Kidney (tissue), 14 donors: ENCODE results near the gene PKNOX2. TPM values are rescaled to one million over a fixed set of nuclear protein-coding genes. Genes with fewer than 3 reads are reported as not detected.

Experiments
- DNase-seq, 5 donors: peaks; one replicate each; pipeline ENCODE4 v3.0.0-alpha.2; 2013 to 2020
- FAIRE-seq: peaks from 2 replicates; lab custom pipeline; 2012; peaks lifted over from hg19 to GRCh38; lab: Jason Lieb, UNC
- H3K27ac ChIP-seq, 2 donors: one replicate each; pipeline ENCODE4 v1.7.0; 2013; ENCODE audit warnings: low read depth in 2 of 2, low read length in 2 of 2, inconsistent platforms in 1 of 2
- H3K27me3 ChIP-seq: one replicate; pipeline ENCODE4 v1.7.1; 2013; ENCODE audit warnings: low read length, inconsistent platforms; ENCODE audit not compliant: control insufficient read depth, insufficient read depth
- H3K36me3 ChIP-seq, 3 donors: one replicate each; pipeline versions ENCODE4 v1.7.0 to v1.7.1; 2013; ENCODE audit warnings: low read length in 3 of 3, control low read depth in 1 of 3, inconsistent platforms in 1 of 3; ENCODE audit not compliant: insufficient read depth in 3 of 3, control insufficient read depth in 2 of 3
- H3K4me1 ChIP-seq, 3 donors: one replicate each; pipeline versions ENCODE4 v1.7.0 to v1.7.1; 2013; ENCODE audit warnings: low read length in 3 of 3, inconsistent platforms in 1 of 3, low read depth in 1 of 3; ENCODE audit not compliant: control insufficient read depth in 2 of 3, insufficient read depth in 2 of 3
- H3K4me3 ChIP-seq, 3 donors: one replicate each; pipeline versions ENCODE4 v1.7.0 to v1.8.1; 2013; ENCODE audit warnings: low read length in 3 of 3, control low read depth in 1 of 3, inconsistent platforms in 1 of 3
- H3K9ac ChIP-seq, 3 donors: one replicate each; pipeline versions ENCODE4 v1.7.0 to v1.7.1; 2013; ENCODE audit warnings: low read length in 3 of 3, control low read depth in 1 of 3, inconsistent platforms in 1 of 3
- H3K9me3 ChIP-seq, 3 donors: one replicate each; pipeline versions ENCODE4 v1.7.0 to v1.7.1; 2013; ENCODE audit warnings: low read length in 3 of 3, control low read depth in 1 of 3, inconsistent platforms in 1 of 3; ENCODE audit not compliant: control insufficient read depth in 2 of 3, insufficient read depth in 1 of 3
- CTCF ChIP-seq: IDR thresholded peaks from 3 replicates; pipeline ENCODE4 v1.5.1; 2012; ENCODE audit warnings: mild to moderate bottlenecking, moderate library complexity, borderline replicate concordance; ENCODE audit not compliant: insufficient read depth; ENCODE audit errors: extremely low read depth
- intact Hi-C: fragments of 100-400 bp; cut with DNase I; formaldehyde crosslinking; loops from one replicate; pipeline ENCODE4 v1.11.1; 2022
- polyA plus RNA-seq: library from polyadenylated mRNA; stranded (reverse); fragments of 350-450 nt; fragmentation: Illumina TruSeq; extraction: RNeasy Lipid Tissue Mini Kit (QIAGEN cat#74804); gene quantifications from one replicate; pipeline ENCODE4 v1.2.3, GENCODE V29; 2014; ENCODE audit warnings: low read depth, low replicate concordance; ENCODE audit not compliant: insufficient read depth
- total RNA-seq: library from RNA; stranded (reverse); fragmentation: NEBNext Ultra II Directional; extraction: Animal tissue kit (Norgen Biotek cat#: 25700); gene quantifications from one replicate; pipeline ENCODE4 v1.2.1, GENCODE V29; 2021
- donor health status: control.
- donor health status: control.
- donor health status: control.
- donor health status: control.
- donor health status: control.
- donor health status: DM: yes; HTN: yes; CAD: no.
- donor health status: Normal renal cell carcinoma (clear cell type).

Gene PKNOX2
- total and polyA plus RNA-seq, 2 donors from 2014 or later, result 1.5 to 6.0 TPM

DNA sequence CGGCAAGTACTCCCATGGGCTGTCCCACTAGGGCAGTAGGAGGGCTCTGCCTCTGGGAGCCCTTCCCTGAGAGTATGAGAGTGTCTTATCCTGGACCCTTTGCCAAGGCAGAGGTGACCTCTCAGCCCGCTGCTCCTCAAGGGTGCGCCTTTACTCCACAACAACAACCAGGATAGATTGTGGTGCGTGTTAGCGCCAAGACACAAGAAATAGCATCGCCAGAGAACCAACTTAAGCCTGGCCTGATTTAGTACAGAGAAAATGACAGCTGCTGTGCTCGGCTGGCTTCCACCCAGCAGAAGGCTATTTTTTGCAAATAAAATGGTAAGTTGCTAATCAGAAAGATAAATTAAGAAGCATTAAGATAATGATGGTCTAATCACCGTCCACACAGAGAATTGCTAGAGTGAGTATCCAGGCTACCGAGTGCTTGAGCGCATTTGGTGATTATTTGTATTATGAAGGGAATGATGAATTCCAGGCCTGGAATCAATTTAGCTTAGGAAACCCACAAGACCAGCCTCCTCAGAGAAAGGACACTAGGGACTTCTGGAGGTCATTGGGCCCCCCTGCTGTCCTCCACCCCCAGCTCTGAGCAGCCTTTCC, 119.8 kb downstream of the PKNOX2 start:
- FAIRE-seq, result no peak
- DNase-seq, result peak in 1 of 5 donors; percentile 39
- no peak overlapping the region for H3K4me3 ChIP-seq
- H3K27me3 ChIP-seq, result no peaks in the 10 kb centered on the region
- H3K27ac ChIP-seq, result no peak overlapping the region
- TF ChIP-seq CTCF, result no peak
- peaks cover 0 to 9% (median 7%) of the 10 kb centered on the region in 3 donors for H3K4me1 ChIP-seq
- no peaks in the 10 kb centered on the region for H3K36me3 ChIP-seq
- intact Hi-C loops, result no loop called here
- H3K9ac ChIP-seq, result no peak overlapping the region
- no peaks in the 10 kb centered on the region for H3K9me3 ChIP-seq

DNA sequence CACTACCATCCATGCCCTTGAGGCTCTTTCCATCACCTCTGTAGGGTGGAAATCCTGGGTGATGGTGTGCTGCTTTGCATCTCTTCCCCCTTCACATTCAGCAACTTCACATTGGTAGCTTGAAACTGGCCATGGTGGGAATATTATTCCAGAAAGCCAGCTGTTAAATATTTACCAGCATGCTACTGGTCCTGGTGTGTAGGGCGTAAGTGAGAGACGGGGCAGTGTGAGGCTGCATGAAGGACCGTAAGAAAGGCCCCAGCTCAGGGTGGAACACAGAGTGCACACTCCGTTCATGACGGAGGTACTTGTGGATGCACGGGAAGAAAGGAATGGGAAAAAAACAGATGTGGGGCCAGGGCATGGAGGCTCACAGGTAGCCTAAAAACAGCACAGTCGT, 121.3 kb downstream of the PKNOX2 start:
- TF ChIP-seq CTCF, result no peak
- Histone ChIP-seq H3K9ac (no peak overlapping the region), H3K9me3 (no peaks in the 10 kb centered on the region), H3K27me3 (no peaks in the 10 kb centered on the region), H3K27ac (no peak overlapping the region), H3K4me3 (no peak overlapping the region), H3K36me3 (no peaks in the 10 kb centered on the region), H3K4me1 (peaks cover 0 to 9% (median 7%) of the 10 kb centered on the region in 3 donors)
- DNase-seq (peak in 2 of 5 donors; percentile 30 to 49), FAIRE-seq (no peak)
- intact Hi-C loops, result no loop called here

- Histone ChIP-seq H3K9me3 (no peaks in the 10 kb centered on the region), H3K4me1 (peaks cover 0 to 9% (median 7%) of the 10 kb centered on the region in 3 donors), H3K9ac (no peak overlapping the region), H3K27ac (no peak overlapping the region), H3K27me3 (no peaks in the 10 kb centered on the region), H3K36me3 (no peaks in the 10 kb centered on the region), H3K4me3 (no peak overlapping the region)
- FAIRE-seq, result no peak
- DNase-seq, result peak in 2 of 5 donors; percentile 52 to 65
- intact Hi-C loops, result no loop called here
- TF ChIP-seq CTCF, result no peak
Observed at GRCh38 chr11:125286486-125286885, 121.9 kb downstream of the PKNOX2 start.
